ENCODE data around the gene TMEM260. TPM values are rescaled to one million over a fixed set of nuclear protein-coding genes. Genes with fewer than 3 reads are reported as not detected.
"Not testable (repeated sequence)": the region's sequence is repeated elsewhere in the genome, so short reads cannot be mapped to it uniquely, and the experiment has no call there.

Gene TMEM260
- total and polyA plus RNA-seq, 4 experiments from 2014 or later, result 10.8 to 37.0 (median 24.2) TPM

- Mint-ChIP-seq H3K27ac (no peak overlapping the region), H3K4me1 (no peaks in the 10 kb centered on the region), H3K4me3 (no peak overlapping the region), H3K9me3 (peaks cover 0 to 23% (median 14%) of the 10 kb centered on the region in 8 donors), H3K27me3 (peaks cover 1 to 3% of the 10 kb centered on the region in 2 donors), H3K36me3 (peaks cover 0 to 3% of the 10 kb centered on the region in 2 donors)
- POLR2A ChIA-PET (ENCODE audit: partially characterized antibody), result no interaction called here
- Histone ChIP-seq H3K4me3 (ENCODE audit: low read length in 2 of 2) (no peak overlapping the region), H3K27me3 (ENCODE audit: insufficient read depth, low read length) (no peaks in the 10 kb centered on the region), H3K9me3 (ENCODE audit: control insufficient read depth in 1 of 2, low read length in 2 of 2) (no peaks in the 10 kb centered on the region), H3K4me1 (ENCODE audit: insufficient read depth, low read length) (no peaks in the 10 kb centered on the region), H3K27ac (ENCODE audit: low read depth, low read length) (no peak overlapping the region), H3K36me3 (ENCODE audit: insufficient read depth, low read length) (no peaks in the 10 kb centered on the region)
- DNase-seq, result no peak
- intact Hi-C loops (cut with micrococcal nuclease), result no loop called here
- CTCF ChIA-PET (ENCODE audit: partially characterized antibody), result no interaction called here
These were observed 86.7 kb downstream of the TMEM260 start for GRCh38 chr14:56666294-56666693.

DNA sequence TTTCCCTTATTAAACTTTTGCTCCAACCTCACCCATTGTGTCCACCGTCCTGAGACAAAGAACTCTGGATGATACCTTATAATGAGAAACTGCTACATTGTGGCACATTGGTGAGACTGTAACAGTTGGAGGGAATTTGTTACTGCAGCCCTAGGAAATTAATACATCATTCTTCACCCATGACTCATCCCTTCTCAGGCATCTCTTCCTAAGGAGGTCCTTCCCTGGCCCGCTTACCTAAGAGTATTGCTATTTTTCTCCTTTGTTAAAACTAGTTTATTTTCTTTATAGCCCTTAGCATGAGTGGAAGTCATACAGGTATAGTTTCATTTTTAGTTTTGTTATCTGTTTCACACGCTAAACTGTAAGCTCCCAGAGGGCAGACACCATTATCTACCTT lies 87.1 kb downstream of the TMEM260 start:
- H3K27me3 ChIP-seq (ENCODE audit: insufficient read depth, low read length), result no peaks in the 10 kb centered on the region
- no peak overlapping the region for H3K27ac ChIP-seq (ENCODE audit: low read depth, low read length)
- peaks cover 1 to 3% of the 10 kb centered on the region in 2 donors for H3K27me3 Mint-ChIP-seq
- H3K4me3 Mint-ChIP-seq, result no peak overlapping the region
- ChIA-PET CTCF (ENCODE audit: partially characterized antibody) (no interaction called here), POLR2A (ENCODE audit: partially characterized antibody) (no interaction called here)
- H3K36me3 ChIP-seq (ENCODE audit: insufficient read depth, low read length), result no peaks in the 10 kb centered on the region
- DNase-seq, result no peak
- H3K27ac Mint-ChIP-seq, result no peak overlapping the region
- H3K36me3 Mint-ChIP-seq, result peaks cover 0 to 3% of the 10 kb centered on the region in 2 donors
- intact Hi-C loops (cut with micrococcal nuclease), result no loop called here
- H3K4me1 Mint-ChIP-seq, result no peaks in the 10 kb centered on the region
- H3K9me3 ChIP-seq (ENCODE audit: control insufficient read depth in 1 of 2, low read length in 2 of 2), result no peaks in the 10 kb centered on the region
- H3K9me3 Mint-ChIP-seq, result peaks cover 0 to 23% (median 14%) of the 10 kb centered on the region in 8 donors
- no peaks in the 10 kb centered on the region for H3K4me1 ChIP-seq (ENCODE audit: insufficient read depth, low read length)
- no peak overlapping the region for H3K4me3 ChIP-seq (ENCODE audit: low read length in 2 of 2)

GRCh38 chr14:56667290-56667689 lies 87.7 kb downstream of the TMEM260 start:
- H3K4me3 Mint-ChIP-seq; intact Hi-C loops (cut with micrococcal nuclease); POLR2A ChIA-PET (ENCODE audit: partially characterized antibody): not testable (repeated sequence)

DNA sequence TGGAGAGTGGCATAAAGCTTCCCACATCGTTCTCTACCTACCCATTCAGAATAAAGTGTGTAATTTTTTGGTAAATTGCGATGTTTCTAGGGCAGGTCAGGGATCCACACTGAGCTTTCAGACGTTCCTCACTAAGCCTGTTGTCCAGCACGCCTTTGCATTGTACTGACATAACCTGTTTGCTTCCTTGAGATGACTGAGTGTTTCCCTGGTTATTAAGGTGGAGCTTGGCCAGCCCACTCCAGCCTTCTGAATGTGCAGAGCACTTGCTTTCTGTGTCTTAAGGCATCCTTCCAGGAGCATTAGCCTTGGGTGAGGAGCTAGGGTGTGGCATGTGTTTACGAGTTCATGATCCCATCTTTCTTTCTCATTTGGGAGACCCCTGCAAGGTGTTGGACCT lies 96.4 kb downstream of the TMEM260 start:
- H3K27me3 ChIP-seq (ENCODE audit: insufficient read depth, low read length), result no peaks in the 10 kb centered on the region
- H3K4me3 ChIP-seq (ENCODE audit: low read length in 2 of 2), result no peak overlapping the region
- H3K9me3 ChIP-seq (ENCODE audit: control insufficient read depth in 1 of 2, low read length in 2 of 2), result no peaks in the 10 kb centered on the region
- no peaks in the 10 kb centered on the region for H3K36me3 ChIP-seq (ENCODE audit: insufficient read depth, low read length)
- ChIA-PET CTCF (ENCODE audit: partially characterized antibody) (no interaction called here), POLR2A (ENCODE audit: partially characterized antibody) (no interaction called here)
- no peak for DNase-seq
- peaks cover 0 to 13% (median 4%) of the 10 kb centered on the region in 8 donors for H3K9me3 Mint-ChIP-seq
- H3K4me1 Mint-ChIP-seq, result no peaks in the 10 kb centered on the region
- no peaks in the 10 kb centered on the region for H3K36me3 Mint-ChIP-seq
- H3K27ac Mint-ChIP-seq, result no peak overlapping the region
- no peak overlapping the region for H3K4me3 Mint-ChIP-seq
- intact Hi-C loops (cut with micrococcal nuclease), result no loop called here
- H3K27ac ChIP-seq (ENCODE audit: low read depth, low read length), result no peak overlapping the region
- H3K4me1 ChIP-seq (ENCODE audit: insufficient read depth, low read length), result no peaks in the 10 kb centered on the region
- no peaks in the 10 kb centered on the region for H3K27me3 Mint-ChIP-seq

More at GRCh38 chr14:56667290-56667689, 87.7 kb downstream of the TMEM260 start:
- H3K4me1 ChIP-seq (ENCODE audit: insufficient read depth, low read length); H3K4me1 Mint-ChIP-seq; H3K9me3 ChIP-seq (ENCODE audit: control insufficient read depth in 1 of 2, low read length in 2 of 2); H3K27ac ChIP-seq (ENCODE audit: low read depth, low read length); H3K27me3 Mint-ChIP-seq; DNase-seq; CTCF ChIA-PET (ENCODE audit: partially characterized antibody); H3K4me3 ChIP-seq (ENCODE audit: low read length in 2 of 2); H3K36me3 Mint-ChIP-seq; H3K27me3 ChIP-seq (ENCODE audit: insufficient read depth, low read length); H3K27ac Mint-ChIP-seq; H3K36me3 ChIP-seq (ENCODE audit: insufficient read depth, low read length): not testable (repeated sequence)
- peaks cover 0 to 23% (median 14%) of the 10 kb centered on the region in 8 donors for H3K9me3 Mint-ChIP-seq

GRCh38 chr14:56678838-56679237 lies 99.2 kb downstream of the TMEM260 start:
- DNase-seq, result no peak
- H3K9me3 ChIP-seq (ENCODE audit: control insufficient read depth in 1 of 2, low read length in 2 of 2), result no peaks in the 10 kb centered on the region
- Mint-ChIP-seq H3K36me3 (no peaks in the 10 kb centered on the region), H3K27me3 (peaks cover 0 to 2% of the 10 kb centered on the region in 2 donors), H3K27ac (no peak overlapping the region), H3K4me3 (no peak overlapping the region), H3K4me1 (no peaks in the 10 kb centered on the region), H3K9me3 (peaks cover 0 to 9% (median 2%) of the 10 kb centered on the region in 8 donors)
- H3K4me1 ChIP-seq (ENCODE audit: insufficient read depth, low read length), result no peaks in the 10 kb centered on the region
- POLR2A ChIA-PET (ENCODE audit: partially characterized antibody), result no interaction called here
- no peaks in the 10 kb centered on the region for H3K27me3 ChIP-seq (ENCODE audit: insufficient read depth, low read length)
- intact Hi-C loops (cut with micrococcal nuclease), result no loop called here
- no peaks in the 10 kb centered on the region for H3K36me3 ChIP-seq (ENCODE audit: insufficient read depth, low read length)
- CTCF ChIA-PET (ENCODE audit: partially characterized antibody), result no interaction called here
- H3K4me3 ChIP-seq (ENCODE audit: low read length in 2 of 2), result no peak overlapping the region
- H3K27ac ChIP-seq (ENCODE audit: low read depth, low read length), result no peak overlapping the region

DNA sequence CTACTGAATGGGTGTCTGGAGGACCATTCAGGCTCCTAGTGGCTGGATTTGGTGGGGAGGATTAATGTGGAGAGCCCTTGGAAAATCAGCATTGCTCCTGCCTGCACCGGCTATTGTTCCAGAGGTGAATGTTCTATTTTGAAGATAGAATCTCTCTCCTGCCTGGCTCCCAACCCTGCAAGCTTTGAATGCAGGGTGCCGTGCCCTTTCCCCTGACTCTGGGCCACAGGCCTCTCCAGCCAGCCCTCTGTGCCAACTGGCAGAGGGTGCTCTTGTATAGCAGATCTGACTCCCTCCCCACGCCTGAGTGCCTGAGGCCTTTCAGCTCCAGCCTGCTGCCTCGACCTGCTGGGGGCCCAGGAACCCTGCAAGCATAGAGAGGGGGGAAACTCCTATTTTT lies 106.8 kb downstream of the TMEM260 start:
- peaks cover 0 to 4% (median 0%) of the 10 kb centered on the region in 8 donors for H3K9me3 Mint-ChIP-seq
- no peaks in the 10 kb centered on the region for H3K4me1 ChIP-seq (ENCODE audit: insufficient read depth, low read length)
- H3K27me3 Mint-ChIP-seq, result peaks cover 0 to 2% of the 10 kb centered on the region in 2 donors
- no peaks in the 10 kb centered on the region for H3K4me1 Mint-ChIP-seq
- no peak overlapping the region for H3K4me3 ChIP-seq (ENCODE audit: low read length in 2 of 2)
- H3K36me3 ChIP-seq (ENCODE audit: insufficient read depth, low read length), result no peaks in the 10 kb centered on the region
- ChIA-PET POLR2A (ENCODE audit: partially characterized antibody) (no interaction called here), CTCF (ENCODE audit: partially characterized antibody) (no interaction called here)
- H3K27ac ChIP-seq (ENCODE audit: low read depth, low read length), result no peak overlapping the region
- H3K27me3 ChIP-seq (ENCODE audit: insufficient read depth, low read length), result no peaks in the 10 kb centered on the region
- intact Hi-C loops (cut with micrococcal nuclease), result no loop called here
- no peaks in the 10 kb centered on the region for H3K9me3 ChIP-seq (ENCODE audit: control insufficient read depth in 1 of 2, low read length in 2 of 2)
- DNase-seq, result no peak
- no peaks in the 10 kb centered on the region for H3K36me3 Mint-ChIP-seq
- no peak overlapping the region for H3K27ac Mint-ChIP-seq
- no peak overlapping the region for H3K4me3 Mint-ChIP-seq

GRCh38 chr14:56687123-56687522 lies 107.5 kb downstream of the TMEM260 start:
- Mint-ChIP-seq H3K27me3 (peaks cover 0 to 4% of the 10 kb centered on the region in 2 donors), H3K27ac (no peak overlapping the region), H3K4me3 (no peak overlapping the region), H3K9me3 (peaks cover 0 to 3% (median 0%) of the 10 kb centered on the region in 8 donors), H3K36me3 (no peaks in the 10 kb centered on the region), H3K4me1 (no peaks in the 10 kb centered on the region)
- no peaks in the 10 kb centered on the region for H3K36me3 ChIP-seq (ENCODE audit: insufficient read depth, low read length)
- no peaks in the 10 kb centered on the region for H3K9me3 ChIP-seq (ENCODE audit: control insufficient read depth in 1 of 2, low read length in 2 of 2)
- intact Hi-C loops (cut with micrococcal nuclease), result no loop called here
- no peak overlapping the region for H3K4me3 ChIP-seq (ENCODE audit: low read length in 2 of 2)
- no peak for DNase-seq
- H3K4me1 ChIP-seq (ENCODE audit: insufficient read depth, low read length), result no peaks in the 10 kb centered on the region
- H3K27ac ChIP-seq (ENCODE audit: low read depth, low read length), result no peak overlapping the region
- H3K27me3 ChIP-seq (ENCODE audit: insufficient read depth, low read length), result no peaks in the 10 kb centered on the region
- POLR2A ChIA-PET (ENCODE audit: partially characterized antibody), result no interaction called here
- CTCF ChIA-PET (ENCODE audit: partially characterized antibody), result no interaction called here

DNA sequence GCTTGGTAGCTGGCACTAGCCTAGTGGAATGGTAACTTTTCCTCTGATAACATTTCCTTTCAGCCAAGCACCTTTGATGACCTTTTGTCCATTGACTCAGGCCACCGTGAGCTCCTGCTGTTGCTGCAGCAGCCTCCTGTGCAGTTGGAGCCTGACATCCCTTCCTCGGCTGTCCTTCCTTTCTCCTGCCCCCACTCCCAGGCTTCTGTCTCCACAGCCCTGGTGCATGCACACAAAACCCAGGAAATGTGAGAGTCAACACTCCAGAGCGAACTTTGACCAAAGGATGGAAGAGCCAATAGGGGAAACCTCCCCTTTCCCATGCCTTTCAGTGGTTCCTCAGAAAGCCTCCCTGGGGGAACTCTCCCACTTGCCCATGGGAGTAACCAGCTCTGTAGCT lies 115.0 kb downstream of the TMEM260 start:
- H3K9me3 Mint-ChIP-seq, result peaks cover 0 to 5% (median 0%) of the 10 kb centered on the region in 8 donors
- no peak overlapping the region for H3K27ac ChIP-seq (ENCODE audit: low read depth, low read length)
- intact Hi-C loops (cut with micrococcal nuclease), result no loop called here
- DNase-seq, result no peak
- H3K4me1 Mint-ChIP-seq, result no peaks in the 10 kb centered on the region
- peaks cover 2 to 12% of the 10 kb centered on the region in 2 donors for H3K27me3 Mint-ChIP-seq
- CTCF ChIA-PET (ENCODE audit: partially characterized antibody), result no interaction called here
- H3K36me3 Mint-ChIP-seq, result no peaks in the 10 kb centered on the region
- no peaks in the 10 kb centered on the region for H3K4me1 ChIP-seq (ENCODE audit: insufficient read depth, low read length)
- H3K4me3 Mint-ChIP-seq, result no peak overlapping the region
- H3K27me3 ChIP-seq (ENCODE audit: insufficient read depth, low read length), result no peaks in the 10 kb centered on the region
- H3K4me3 ChIP-seq (ENCODE audit: low read length in 2 of 2), result no peak overlapping the region
- no peaks in the 10 kb centered on the region for H3K9me3 ChIP-seq (ENCODE audit: control insufficient read depth in 1 of 2, low read length in 2 of 2)
- POLR2A ChIA-PET (ENCODE audit: partially characterized antibody), result no interaction called here
- H3K27ac Mint-ChIP-seq, result no peak overlapping the region
- H3K36me3 ChIP-seq (ENCODE audit: insufficient read depth, low read length), result no peaks in the 10 kb centered on the region

Data from CD4-positive, alpha-beta memory T cell (primary cell).